KMS-11 (cell line): ENCODE measurements around the gene DENND6B.
A peak's percentile ranks its signal among the peaks of the same experiment; 100 is the strongest.
"Not testable (repeated sequence)": the region's sequence is repeated elsewhere in the genome, so short reads cannot be mapped to it uniquely, and the experiment has no call there.

ENCODE experiments used
- H2AFZ ChIP-seq: fragments of 200-600 bp; sonication (generic); 2 replicates; pipeline ENCODE4 v1.6.1; 2016; ENCODE audit warnings: antibody characterized with exemption, mixed run types, low read depth
- H3K27ac ChIP-seq: fragments of 200-600 bp; sonication (generic); 2 replicates; pipeline ENCODE4 v1.6.1; 2016; ENCODE audit warnings: mild to moderate bottlenecking, mixed run types
- H3K27me3 ChIP-seq: fragments of 200-600 bp; sonication (generic); 2 replicates; pipeline ENCODE4 v1.6.1; 2017; ENCODE audit warnings: mild to moderate bottlenecking, low read depth, mixed run types, moderate library complexity; ENCODE audit not compliant: insufficient read depth
- H3K36me3 ChIP-seq: fragments of 200-600 bp; sonication (generic); 2 replicates; pipeline ENCODE4 v1.6.1; 2017; ENCODE audit warnings: mild to moderate bottlenecking, mixed run types; ENCODE audit not compliant: insufficient read depth
- H3K4me1 ChIP-seq: fragments of 200-600 bp; sonication (generic); 2 replicates; pipeline ENCODE4 v1.6.1; 2016; ENCODE audit warnings: mild to moderate bottlenecking, low read depth, mixed run types; ENCODE audit not compliant: poor library complexity, severe bottlenecking
- H3K4me2 ChIP-seq: fragments of 200-600 bp; sonication (generic); 2 replicates; pipeline ENCODE4 v1.7.0; 2016; ENCODE audit warnings: mild to moderate bottlenecking, mixed run types
- H3K4me3 ChIP-seq: fragments of 200-600 bp; sonication (generic); IDR thresholded peaks from 2 replicates; pipeline ENCODE4 v1.6.1; 2017; ENCODE audit warnings: low read depth, low read length, mixed read lengths; ENCODE audit not compliant: insufficient read depth
- H3K79me2 ChIP-seq: fragments of 200-600 bp; sonication (generic); 2 replicates; pipeline ENCODE4 v1.6.1; 2016; ENCODE audit warnings: low read depth, mixed run types; ENCODE audit not compliant: insufficient read depth
- H3K9ac ChIP-seq: fragments of 200-600 bp; sonication (generic); 2 replicates; pipeline ENCODE4 v1.6.1; 2016; ENCODE audit warnings: mild to moderate bottlenecking, mixed run types
- H4K20me1 ChIP-seq: fragments of 200-600 bp; sonication (generic); 2 replicates; pipeline ENCODE4 v1.6.1; 2016; ENCODE audit warnings: mild to moderate bottlenecking, mixed run types; ENCODE audit not compliant: insufficient read depth
- CTCF ChIP-seq: fragments of 200-600 bp; sonication (generic); conservative IDR thresholded peaks from 2 replicates; pipeline ENCODE4 v1.6.1; 2017; ENCODE audit warnings: low read depth, mild to moderate bottlenecking, antibody characterized with exemption, low read length, moderate library complexity, mixed read lengths

DENND6B gene

GRCh38 chr22:50325444-50326224, 1.2 kb downstream of the DENND6B start:
- Histone ChIP-seq H3K79me2 (no peaks in the 10 kb centered on the region), H3K4me2 (peak overlapping the region; percentile 45), H3K4me1 (peaks cover 6% of the 10 kb centered on the region), H4K20me1 (no peaks in the 10 kb centered on the region), H3K9ac (no peak overlapping the region), H3K4me3 (no peak overlapping the region), H3K36me3 (no peaks in the 10 kb centered on the region), H2AFZ (no peak overlapping the region), H3K27me3 (no peaks in the 10 kb centered on the region), H3K27ac (no peak overlapping the region)
- no peak for TF ChIP-seq CTCF

- H3K4me2 ChIP-seq = no peak overlapping the region
- no peak overlapping the region for H3K4me3 ChIP-seq
These were observed 2.9 kb downstream of the DENND6B start for GRCh38 chr22:50323900-50324299.

GRCh38 chr22:50322382-50323104, 4.3 kb downstream of the DENND6B start:
- not testable (repeated sequence) for H3K4me2 ChIP-seq, H3K9ac ChIP-seq, H3K27ac ChIP-seq

More at GRCh38 chr22:50323900-50324299, 2.9 kb downstream of the DENND6B start:
- no peak for TF ChIP-seq CTCF
- no peaks in the 10 kb centered on the region for H3K36me3 ChIP-seq
- no peaks in the 10 kb centered on the region for H3K79me2 ChIP-seq
- no peaks in the 10 kb centered on the region for H3K27me3 ChIP-seq
- no peak overlapping the region for H3K9ac ChIP-seq
- H4K20me1 ChIP-seq = no peaks in the 10 kb centered on the region
- no peak overlapping the region for H3K27ac ChIP-seq
- no peak overlapping the region for H2AFZ ChIP-seq
- H3K4me1 ChIP-seq = peaks cover 6% of the 10 kb centered on the region

GRCh38 chr22:50320671-50321325, 6.0 kb downstream of the DENND6B start:
- H3K27ac ChIP-seq = no peak overlapping the region
- no peak overlapping the region for H3K4me3 ChIP-seq
- no peaks in the 10 kb centered on the region for H3K27me3 ChIP-seq
- no peak for TF ChIP-seq CTCF
- H3K9ac ChIP-seq = no peak overlapping the region
- H3K36me3 ChIP-seq = no peaks in the 10 kb centered on the region
- peaks cover 5% of the 10 kb centered on the region for H3K4me1 ChIP-seq
- H3K4me2 ChIP-seq = no peak overlapping the region
- no peak overlapping the region for H2AFZ ChIP-seq
- H3K79me2 ChIP-seq = no peaks in the 10 kb centered on the region
- no peaks in the 10 kb centered on the region for H4K20me1 ChIP-seq

More at GRCh38 chr22:50322382-50323104, 4.3 kb downstream of the DENND6B start:
- not testable (repeated sequence) for H4K20me1 ChIP-seq, H3K79me2 ChIP-seq, H3K27me3 ChIP-seq, H2AFZ ChIP-seq, H3K4me1 ChIP-seq, H3K4me3 ChIP-seq, H3K36me3 ChIP-seq
